ENCODE results near the gene LRRC8C.
A peak's percentile ranks its signal among the peaks of the same experiment; 100 is the strongest.

The LRRC8C gene

DNA sequence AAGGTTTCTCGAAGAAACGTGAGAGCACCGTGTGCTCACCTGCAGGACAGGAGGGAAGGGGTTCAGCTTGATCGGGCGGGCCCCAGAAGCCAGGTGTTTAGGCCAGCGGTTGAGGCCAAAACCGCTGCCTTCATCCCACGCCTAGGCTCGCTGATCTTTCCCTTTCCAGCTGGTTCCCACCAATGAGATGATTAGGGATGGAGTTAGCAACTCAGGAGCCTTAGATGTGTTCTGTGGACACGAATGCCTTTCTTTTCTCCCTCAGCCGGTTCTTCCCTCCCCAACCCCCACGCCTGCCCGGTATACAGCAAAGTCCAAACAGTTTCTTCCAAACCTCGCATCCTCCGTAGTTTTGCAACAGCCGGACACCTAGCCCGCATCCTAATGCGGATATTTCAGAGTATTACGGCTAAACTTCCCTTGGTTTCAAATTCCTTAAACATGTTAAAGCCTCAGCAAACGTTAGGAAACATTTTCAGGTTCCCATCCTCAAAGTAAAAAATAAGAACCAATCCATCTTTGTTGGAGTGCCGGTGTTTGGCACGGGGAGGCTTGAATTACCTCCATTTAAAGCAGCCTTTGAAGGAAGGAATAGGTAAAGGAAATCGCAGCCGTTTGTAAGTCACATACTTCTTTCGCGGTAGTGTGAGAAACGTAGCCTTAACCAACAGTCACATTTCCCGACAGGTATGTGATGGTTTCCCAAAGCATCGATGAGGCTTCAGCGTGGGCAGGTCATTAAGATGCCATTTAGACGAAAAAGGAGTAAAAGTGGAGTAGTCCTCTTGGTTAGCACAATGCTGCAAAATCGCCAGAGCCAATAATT, 1.1 kb downstream of the LRRC8C start:
- peak overlapping the region; percentile 89 for H3K4me3 ChIP-seq (ENCODE audit: low read depth, low read length)
- DNase-seq, result no peak
- no peaks in the 10 kb centered on the region for H3K36me3 ChIP-seq (replicated peaks)
- in situ Hi-C loops (cut with HindIII; ENCODE audit: low pct_ligation_motif_present, low sequenced_read_pairs), result no loop called here
- H3K27me3 ChIP-seq (replicated peaks), result no peaks in the 10 kb centered on the region
- TF ChIP-seq, protein P1, sequence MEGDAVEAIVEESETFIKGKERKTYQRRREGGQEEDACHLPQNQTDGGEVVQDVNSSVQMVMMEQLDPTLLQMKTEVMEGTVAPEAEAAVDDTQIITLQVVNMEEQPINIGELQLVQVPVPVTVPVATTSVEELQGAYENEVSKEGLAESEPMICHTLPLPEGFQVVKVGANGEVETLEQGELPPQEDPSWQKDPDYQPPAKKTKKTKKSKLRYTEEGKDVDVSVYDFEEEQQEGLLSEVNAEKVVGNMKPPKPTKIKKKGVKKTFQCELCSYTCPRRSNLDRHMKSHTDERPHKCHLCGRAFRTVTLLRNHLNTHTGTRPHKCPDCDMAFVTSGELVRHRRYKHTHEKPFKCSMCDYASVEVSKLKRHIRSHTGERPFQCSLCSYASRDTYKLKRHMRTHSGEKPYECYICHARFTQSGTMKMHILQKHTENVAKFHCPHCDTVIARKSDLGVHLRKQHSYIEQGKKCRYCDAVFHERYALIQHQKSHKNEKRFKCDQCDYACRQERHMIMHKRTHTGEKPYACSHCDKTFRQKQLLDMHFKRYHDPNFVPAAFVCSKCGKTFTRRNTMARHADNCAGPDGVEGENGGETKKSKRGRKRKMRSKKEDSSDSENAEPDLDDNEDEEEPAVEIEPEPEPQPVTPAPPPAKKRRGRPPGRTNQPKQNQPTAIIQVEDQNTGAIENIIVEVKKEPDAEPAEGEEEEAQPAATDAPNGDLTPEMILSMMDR (IDR thresholded peaks at IDR 0.05; ENCODE audit: low read depth, low read length, missing control alignments), result no peak
- H3K27ac ChIP-seq, result peak overlapping the region; percentile 5

DNA sequence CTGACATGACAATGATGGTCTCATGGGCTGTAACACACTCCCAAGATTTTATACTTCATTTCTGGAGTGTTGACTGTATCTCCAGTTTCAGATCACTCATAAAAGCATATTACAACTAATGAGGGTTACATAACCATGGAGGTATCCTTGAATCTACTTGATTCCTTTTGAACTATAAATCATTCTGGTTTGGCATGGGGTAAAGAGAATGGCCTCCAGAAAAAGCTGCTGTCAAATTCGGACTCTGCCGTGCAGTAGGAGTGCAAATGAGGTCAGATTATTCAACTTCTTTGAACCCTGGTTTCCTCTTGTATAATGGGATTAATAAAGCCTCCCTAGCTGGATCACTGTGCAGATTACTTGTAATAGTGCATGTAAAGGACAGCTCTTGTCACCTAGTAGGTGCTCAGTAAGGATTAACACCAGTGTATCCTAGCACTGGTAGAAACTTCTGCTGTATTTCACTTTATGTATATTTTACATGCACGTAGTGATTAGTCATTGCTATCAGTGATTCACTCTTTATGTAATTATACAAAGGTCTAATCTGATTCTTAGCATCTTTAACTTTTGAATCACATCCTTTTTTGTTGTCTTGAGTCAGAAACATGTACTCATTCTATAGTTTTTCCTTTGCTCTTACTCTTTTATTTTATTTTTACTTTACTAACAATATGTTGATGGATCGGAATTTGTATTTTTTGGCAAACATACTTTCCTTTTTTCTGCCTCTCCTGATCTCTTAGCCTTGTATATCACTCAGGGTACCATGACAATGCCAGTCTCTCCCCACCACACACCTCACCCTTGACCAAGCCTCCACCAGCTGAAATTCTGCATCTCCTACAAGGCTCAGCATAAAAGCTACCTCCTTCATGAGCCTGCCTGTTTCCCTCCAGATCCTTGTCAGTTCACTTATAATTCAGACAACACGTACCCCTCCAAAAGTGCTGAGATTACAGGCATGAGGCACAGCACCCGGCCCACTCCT, 3.2 kb downstream of the LRRC8C start:
- in situ Hi-C loops (cut with HindIII; ENCODE audit: low pct_ligation_motif_present, low sequenced_read_pairs), result no loop called here
- Histone ChIP-seq H3K27ac (peak overlapping the region; percentile 35), H3K36me3 (replicated peaks) (no peaks in the 10 kb centered on the region), H3K4me3 (ENCODE audit: low read depth, low read length) (peak overlapping the region; percentile 20), H3K27me3 (replicated peaks) (no peaks in the 10 kb centered on the region)
- TF ChIP-seq, protein P1 (IDR thresholded peaks at IDR 0.05; ENCODE audit: low read depth, low read length, missing control alignments), result no peak
- no peak for DNase-seq

DNA sequence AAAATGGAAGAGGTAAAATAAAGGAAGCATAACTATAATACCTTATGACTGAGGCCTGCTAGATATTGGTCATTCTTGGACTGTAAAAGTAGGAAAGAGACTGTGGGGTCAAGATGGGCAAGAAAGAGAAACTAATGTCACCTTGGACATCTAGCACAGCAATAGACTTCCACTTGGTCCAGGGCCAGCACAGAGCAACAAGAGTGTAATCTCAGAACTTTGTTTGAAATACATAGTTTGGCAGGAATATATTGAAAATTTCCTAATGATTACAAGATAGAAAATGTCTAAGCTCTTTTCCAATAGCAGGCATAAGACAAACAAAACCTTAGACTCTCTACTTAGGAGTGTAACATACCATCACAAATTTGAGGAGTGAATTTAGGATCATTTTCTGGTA, 4.6 kb downstream of the LRRC8C start:
- Histone ChIP-seq H3K27ac (no peak overlapping the region), H3K27me3 (replicated peaks) (no peaks in the 10 kb centered on the region), H3K36me3 (replicated peaks) (no peaks in the 10 kb centered on the region), H3K4me3 (ENCODE audit: low read depth, low read length) (no peak overlapping the region)
- TF ChIP-seq, protein P1 (IDR thresholded peaks at IDR 0.05; ENCODE audit: low read depth, low read length, missing control alignments), result no peak
- in situ Hi-C loops (cut with HindIII; ENCODE audit: low pct_ligation_motif_present, low sequenced_read_pairs), result no loop called here
- no peak for DNase-seq

DNA sequence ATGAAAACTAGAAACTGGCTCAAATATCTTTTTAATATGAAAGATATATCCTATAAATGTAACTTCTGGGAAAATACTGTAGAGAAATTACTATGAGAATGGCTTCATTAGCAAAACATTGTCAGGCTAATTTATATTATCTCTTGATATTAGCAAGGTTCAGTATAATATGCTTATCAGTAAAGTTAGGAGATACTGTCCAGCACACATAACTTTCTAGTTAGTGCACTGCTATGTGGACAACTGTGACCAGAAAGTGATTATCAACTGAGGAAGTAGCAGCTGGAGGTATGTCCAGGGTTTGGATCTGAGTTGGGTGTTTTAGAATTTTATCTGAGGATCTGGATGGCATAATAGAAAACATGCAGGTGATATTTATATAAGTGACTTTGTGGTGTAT, 7.5 kb downstream of the LRRC8C start:
- H3K36me3 ChIP-seq (replicated peaks), result no peaks in the 10 kb centered on the region
- in situ Hi-C loops (cut with HindIII; ENCODE audit: low pct_ligation_motif_present, low sequenced_read_pairs), result no loop called here
- no peaks in the 10 kb centered on the region for H3K27me3 ChIP-seq (replicated peaks)
- no peak for DNase-seq
- no peak overlapping the region for H3K4me3 ChIP-seq (ENCODE audit: low read depth, low read length)
- TF ChIP-seq, protein P1 (IDR thresholded peaks at IDR 0.05; ENCODE audit: low read depth, low read length, missing control alignments), result no peak
- no peak overlapping the region for H3K27ac ChIP-seq

DNA sequence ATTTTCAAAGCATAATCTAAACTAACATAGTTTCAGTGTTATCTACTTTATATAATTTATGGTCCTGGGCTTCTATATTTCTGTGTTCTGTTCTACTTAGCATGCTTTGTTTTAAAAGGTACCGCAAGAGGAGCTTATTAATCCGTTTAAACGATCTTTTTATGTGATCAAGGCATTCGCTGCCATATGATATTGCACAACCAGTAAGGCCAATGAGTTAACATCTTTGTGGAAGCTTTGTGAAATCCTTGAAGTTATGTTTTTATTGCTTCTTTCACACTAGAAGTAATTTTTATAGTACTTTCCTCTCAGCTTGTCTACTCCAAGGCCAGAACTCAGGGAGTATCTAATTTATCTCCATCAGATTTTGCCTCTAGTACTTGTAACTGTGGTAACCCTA, 8.9 kb downstream of the LRRC8C start:
- H3K27ac ChIP-seq, result no peak overlapping the region
- no peaks in the 10 kb centered on the region for H3K36me3 ChIP-seq (replicated peaks)
- no peak overlapping the region for H3K4me3 ChIP-seq (ENCODE audit: low read depth, low read length)
- H3K27me3 ChIP-seq (replicated peaks), result no peaks in the 10 kb centered on the region
- TF ChIP-seq, protein P1 (IDR thresholded peaks at IDR 0.05; ENCODE audit: low read depth, low read length, missing control alignments), result no peak
- DNase-seq, result no peak
- in situ Hi-C loops (cut with HindIII; ENCODE audit: low pct_ligation_motif_present, low sequenced_read_pairs), result no loop called here
